Activated CD8-positive, alpha-beta memory T cell treated with anti-CD3 and anti-CD28 coated beads, Interleukin-2, amount 50 U/mL, for 24 hours (primary cell): Measurements from ENCODE around the gene P2RY2.
A peak's percentile ranks its signal among the peaks of the same experiment; 100 is the strongest.

Experiments used
- DNase-seq: peaks from one replicate; pipeline ENCODE4 v3.0.0-alpha.2; 2020; ENCODE audit errors: extremely low read depth

The P2RY2 gene

GRCh38 chr11:73218106-73218829, at the start of gene P2RY2:
P2RY2 (plus strand) TSS chr11:73218281; CDS start chr11:73234160, 15,879 bp downstream.
- DNase-seq: no peak

- no peak for DNase-seq
Observed at GRCh38 chr11:73168925-73169579, 49.0 kb upstream of the P2RY2 start.

DNA sequence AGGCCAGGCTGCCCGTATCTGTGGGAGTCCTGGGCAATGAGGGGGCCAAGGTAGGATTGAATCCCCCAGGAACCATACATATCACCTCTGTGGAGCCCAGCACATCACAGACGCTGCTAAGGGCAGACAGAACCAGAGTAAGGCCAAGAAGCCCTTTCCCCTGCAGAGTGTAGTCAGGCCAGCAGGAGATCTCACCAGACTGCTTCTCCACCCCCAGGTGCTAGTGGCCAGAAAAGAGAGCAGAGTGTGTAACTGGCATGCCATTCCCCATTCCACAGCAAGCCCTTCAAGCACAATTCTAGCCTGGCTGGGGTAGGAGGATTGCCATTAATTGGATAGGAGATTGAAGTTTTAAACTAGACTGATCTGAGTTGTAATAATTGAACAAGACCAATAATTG, 47.9 kb upstream of the P2RY2 start:
- DNase-seq: no peak

GRCh38 chr11:73171436-73172161, 46.5 kb upstream of the P2RY2 start:
- DNase-seq: no peak

DNA sequence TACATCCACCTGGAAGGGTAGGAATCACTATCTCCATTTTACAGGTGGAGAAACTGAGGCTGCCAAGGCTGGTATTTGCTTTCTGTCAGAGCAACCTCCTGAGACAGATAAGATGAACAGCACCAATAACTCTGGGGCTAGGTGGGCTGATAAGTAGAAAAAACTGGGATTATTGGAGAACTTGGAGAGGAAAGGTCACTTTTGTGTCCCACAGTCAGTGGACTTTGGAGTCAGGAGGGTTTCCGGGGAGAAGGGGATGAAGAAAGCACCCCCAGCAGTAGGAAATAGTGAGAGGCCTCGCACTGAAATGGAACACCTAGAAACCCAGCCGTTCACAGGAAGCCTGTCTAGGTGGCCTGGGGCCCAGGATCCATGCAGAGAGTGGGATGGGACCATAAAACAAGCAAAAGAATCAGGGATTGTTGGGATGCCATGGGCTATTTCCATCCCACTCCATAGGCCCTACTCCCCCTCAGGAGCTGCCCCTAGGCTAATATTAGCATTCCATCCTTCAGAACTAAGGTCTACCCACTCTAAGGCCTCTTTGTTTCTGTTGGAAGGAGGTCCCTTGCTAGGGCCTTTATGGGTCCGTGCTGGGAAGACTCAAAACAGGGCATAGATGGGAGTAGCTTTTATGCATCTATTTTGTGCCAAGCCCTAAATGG, 45.0 kb upstream of the P2RY2 start:
- DNase-seq: no peak

DNA sequence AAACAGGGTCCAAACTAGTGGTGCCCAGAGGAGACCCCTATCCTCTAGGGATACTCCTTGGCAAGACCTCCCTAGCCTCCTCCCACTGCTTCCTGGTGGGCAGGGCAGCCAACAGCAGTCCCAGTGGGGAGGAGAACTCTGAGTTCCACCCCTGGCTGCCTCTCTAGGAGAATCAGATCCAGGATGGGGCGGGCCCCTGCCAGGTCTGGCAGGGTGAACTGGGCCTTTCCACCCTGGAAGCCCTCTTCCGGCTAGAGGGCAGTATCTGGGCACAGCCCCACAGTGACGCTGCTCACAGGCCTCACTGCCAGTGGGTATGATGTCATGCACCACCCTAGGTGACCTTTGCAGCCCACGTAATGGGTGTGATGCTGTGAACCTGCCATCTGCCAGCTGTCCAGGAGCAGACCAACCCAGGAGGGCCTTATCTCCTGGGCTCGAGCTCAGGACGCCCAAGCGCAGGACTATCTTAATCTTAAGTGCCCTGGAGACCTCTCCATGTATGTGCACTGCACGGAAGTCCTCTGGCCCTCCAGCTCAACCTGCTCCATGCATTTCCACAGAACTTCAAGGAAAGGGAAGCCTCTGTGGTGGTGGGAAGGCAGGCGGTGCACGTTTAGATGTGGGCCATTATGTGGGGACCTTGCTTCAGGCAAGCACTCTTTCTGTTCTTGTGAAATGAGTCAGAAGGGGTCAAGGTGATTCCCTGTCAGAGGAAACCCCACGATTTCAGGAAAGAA, 44.2 kb upstream of the P2RY2 start:
- DNase-seq: no peak

DNA sequence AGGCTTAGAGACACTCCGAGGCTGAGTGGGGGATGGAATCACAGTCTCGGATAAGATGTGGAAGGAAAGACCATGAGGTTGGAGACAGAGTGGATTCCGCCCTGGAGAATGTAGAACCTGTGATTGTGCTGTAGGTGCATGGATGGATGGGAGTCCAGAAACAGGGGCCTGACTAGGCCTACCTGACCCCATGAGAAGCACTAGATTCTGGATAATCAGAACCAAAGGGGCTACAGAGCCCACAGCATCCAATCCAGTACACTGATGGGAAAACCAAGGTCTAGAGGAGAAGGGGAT, 43.6 kb upstream of the P2RY2 start:
- no peak for DNase-seq

GRCh38 chr11:73175551-73176144, 42.4 kb upstream of the P2RY2 start:
- no peak for DNase-seq

DNA sequence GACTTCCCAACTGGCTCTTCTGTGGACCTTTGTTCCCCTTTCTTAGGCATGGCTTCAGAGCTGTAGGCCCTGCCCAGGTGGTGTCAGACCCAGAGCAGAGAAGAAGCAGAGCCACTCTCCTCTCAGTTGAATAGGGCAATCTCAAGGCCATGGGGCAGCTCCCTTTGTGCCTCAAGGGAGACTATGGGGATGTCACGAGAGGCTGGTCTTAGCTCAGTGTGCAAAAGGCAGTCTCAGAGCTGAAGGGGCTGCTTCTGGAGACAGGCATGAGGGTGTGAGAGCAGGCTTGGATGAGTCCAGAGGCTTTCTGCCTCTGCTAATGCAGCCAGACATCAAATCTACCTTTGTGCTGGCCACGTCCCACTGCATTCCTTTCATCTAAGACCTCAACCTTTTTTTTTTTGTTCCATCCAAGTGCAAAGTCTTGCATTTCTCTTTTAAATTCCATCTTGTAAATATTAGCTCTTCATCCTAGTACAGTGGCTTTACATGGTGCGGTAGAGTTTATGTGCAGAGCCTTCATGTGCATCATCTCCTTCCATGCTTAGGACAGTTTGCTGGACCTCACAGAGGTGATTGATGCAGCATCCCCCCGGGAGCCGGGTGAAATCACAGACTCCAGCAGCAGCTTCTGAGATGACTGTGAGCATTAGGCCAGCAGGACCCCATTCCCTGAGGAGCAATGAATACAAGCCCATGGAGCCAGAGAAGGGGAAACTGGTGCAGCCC, 41.8 kb upstream of the P2RY2 start:
- no peak for DNase-seq

DNA sequence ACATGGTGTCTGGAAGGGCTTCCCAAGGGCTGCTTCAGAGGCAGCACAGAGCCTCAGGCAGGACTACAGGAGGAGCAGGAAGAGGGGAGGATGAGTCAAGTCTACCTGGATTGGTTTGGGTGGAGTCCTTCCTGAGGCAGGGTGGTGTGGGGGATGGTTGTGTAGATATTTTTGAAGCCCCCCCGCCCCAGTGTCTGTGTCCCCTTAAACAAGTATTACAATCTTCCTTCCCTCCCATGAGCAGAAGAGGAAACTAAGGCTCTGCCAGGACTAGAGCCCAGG, 41.3 kb upstream of the P2RY2 start:
- DNase-seq: no peak

- no peak for DNase-seq
Observed at GRCh38 chr11:73177380-73177777, 40.7 kb upstream of the P2RY2 start.

DNA sequence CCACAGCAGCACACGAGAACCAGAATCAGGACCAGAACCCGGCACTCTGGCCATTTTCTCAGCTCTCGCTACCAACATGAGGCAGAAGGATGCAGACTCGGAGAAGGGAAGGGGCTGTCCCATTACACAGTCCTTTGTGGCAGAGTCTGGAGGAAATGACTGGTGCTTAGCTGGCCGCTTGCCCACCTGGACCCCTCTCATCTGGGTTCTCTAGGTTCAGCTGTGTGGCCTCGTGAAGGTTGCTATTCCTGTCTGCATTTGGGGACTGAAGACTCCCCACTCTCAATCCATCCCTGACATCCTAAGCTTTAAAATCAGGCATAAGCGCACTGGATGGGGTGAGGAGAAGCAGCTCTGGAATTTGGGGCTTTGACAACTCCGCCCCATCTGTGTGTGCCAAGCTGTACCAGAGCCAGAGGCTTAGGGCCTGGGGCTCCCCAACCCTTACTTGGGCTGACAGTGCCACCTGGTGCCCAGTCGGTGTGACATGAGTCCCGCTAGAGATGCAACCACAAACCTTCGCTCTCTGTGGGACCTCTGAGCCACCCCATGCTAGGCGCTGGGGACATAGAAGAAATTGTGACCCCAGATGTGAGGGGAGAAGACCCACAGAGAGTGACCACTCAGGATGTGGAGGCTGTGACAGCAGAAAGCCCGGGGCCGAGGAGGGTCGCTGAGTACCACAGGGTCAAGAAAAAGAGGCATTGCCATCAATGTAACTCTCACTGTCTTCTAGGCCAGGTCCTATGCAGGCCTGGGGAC, 40.1 kb upstream of the P2RY2 start:
- peak; percentile 40 for DNase-seq

DNA sequence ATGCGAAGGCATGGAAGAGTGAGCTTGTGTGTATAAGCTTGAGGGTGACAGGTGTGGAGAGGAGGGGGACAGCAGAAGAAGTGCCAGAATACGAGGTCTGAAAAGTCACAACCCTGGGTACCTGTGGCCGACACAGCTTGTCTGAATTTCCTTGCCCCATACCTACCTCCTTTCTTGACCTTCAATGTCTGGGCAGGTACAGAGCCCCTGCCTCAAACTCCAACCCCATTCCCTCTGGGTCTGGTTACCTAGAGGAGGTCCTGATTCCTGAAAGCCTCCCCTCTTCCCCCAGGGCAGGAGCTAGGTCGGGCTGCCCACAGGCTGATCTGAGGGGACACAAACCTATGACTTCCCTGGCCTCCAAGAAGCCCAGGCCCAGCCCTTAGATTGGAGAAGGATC, 39.4 kb upstream of the P2RY2 start:
- DNase-seq: no peak

DNA sequence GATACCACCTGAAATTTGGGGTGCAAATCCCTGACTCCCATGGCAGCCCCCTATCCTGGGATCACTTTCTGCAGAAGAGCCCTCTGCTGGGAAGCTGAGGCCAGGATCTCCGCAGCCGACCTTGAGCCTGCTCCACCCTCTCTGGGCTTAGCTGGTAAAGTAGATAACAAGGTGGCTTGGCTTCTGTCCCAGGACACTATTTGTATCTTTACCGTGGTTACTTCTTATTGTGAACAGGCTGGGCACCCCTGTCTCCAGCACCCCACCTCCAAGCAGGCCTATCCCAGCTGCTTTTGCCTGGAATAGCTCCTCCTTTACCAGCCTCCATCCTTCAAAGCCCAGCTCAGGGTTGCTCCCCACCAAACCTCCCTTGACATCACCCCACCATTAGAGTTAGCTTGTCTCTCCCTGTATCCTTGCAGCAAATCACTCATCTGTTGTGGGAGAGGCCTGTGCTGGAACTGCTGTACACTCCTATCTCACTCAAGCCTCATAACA, 35.2 kb upstream of the P2RY2 start:
- DNase-seq: no peak

GRCh38 chr11:73184953-73185671, 33.0 kb upstream of the P2RY2 start:
- peak; percentile 25 for DNase-seq

DNA sequence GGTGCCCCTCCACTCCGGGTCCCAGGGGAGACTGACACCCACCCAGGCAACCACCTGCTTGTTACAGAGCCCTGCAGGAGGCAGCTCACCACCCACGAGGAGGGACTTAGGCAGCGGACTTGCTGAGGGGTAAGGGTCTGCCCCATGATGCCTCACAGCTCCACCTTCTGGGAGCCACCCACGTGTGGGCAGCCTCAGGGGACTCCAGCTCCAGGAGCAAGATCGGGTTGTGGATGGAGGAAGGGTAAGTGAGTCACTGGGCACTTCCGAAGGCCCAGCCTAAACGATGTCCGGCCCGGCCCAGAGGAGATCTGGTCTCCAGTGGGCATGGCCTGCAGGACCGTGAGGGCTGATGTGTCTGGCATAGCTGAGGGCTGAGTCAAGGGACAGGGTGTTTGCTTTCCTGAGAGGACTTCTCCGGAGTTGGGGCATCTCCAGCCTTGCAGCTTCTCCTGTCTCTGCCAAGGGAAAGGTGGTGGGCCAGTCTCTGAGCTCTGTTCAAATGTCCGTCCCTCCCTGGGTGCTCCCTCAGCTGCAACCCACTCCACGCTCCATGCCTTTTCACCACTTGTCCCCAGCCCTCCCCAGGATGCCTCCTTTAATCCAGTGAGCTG, 32.3 kb upstream of the P2RY2 start:
- no peak for DNase-seq

DNA sequence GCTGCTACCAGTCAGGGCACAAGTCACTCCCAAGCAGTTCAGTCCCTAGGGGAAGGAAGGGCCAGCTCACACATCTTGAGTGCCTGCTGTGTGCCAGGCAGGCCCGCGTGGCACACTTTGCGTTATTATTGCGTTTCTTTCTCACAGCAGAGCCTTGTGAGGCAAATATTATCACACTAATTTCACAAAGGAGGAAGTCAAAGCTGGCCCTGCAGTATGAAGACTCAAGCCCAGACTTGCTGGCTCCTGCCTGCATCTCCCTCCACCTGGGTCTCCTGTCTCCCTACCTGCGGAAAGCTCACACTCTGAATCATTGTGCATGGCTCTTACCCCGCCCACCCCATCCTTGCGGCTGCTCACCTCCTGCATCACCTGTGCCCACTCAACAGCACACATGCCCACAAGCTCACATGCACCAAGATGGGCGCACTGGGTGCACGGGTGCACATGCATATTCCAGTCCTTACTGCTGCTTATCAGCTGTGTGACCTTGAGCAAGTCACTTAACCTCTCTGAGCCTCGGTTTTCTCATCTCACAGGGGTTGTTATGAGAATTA, 31.7 kb upstream of the P2RY2 start:
- DNase-seq: no peak

DNA sequence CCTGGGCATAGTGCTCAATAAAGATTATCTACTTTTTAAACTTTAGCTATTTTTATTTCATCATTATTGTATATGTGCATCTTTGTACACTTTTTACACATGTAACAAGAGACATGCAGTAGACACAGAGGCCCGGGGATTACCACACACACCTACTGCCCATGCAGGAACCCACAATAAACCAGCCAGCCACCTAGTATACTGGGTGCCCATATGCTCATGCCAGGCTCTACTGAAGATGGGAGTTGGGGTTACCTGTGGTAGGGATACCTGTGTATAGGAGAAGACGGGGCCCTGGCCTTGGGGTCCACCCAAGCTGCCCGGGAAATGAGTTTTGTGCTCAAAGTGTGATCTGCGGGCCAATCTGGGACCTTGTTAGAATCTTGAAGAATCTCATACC, 31.2 kb upstream of the P2RY2 start:
- DNase-seq: no peak

DNA sequence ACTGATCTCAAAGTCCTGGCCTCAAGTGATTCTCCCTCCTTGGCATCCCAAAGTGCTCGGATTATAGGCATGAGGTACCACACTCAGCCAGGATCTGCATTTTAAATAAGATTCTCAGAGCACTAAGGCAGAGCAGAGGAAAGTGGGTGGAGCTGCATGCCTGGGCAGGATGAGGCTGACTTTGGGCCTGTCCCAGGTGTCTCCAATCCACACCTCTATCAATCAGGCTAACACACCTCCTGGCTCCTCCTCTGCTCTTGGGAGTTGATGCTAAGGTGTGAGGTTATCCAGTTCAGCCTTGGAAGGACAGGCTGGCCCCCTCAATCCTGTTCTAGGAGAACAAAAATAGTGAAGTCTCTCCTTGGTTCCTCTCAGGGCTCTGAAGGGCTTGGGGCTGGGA, 30.2 kb upstream of the P2RY2 start:
- DNase-seq: no peak
